H9 (cell line): ENCODE data around the gene CEP250. TPM values are rescaled to one million over a fixed set of nuclear protein-coding genes. Genes with fewer than 3 reads are reported as not detected.

Experiments used
- DNase-seq: peaks from one replicate; pipeline ENCODE4 v3.0.0-alpha.2; 2017
- H2AFZ ChIP-seq: one replicate; pipeline ENCODE4 v1.6.1; 2013; ENCODE audit warnings: mild to moderate bottlenecking, low read length, control low read depth, moderate library complexity
- H2AK5ac ChIP-seq: 2 replicates; pipeline ENCODE4 v1.6.1; 2013; ENCODE audit warnings: low read length, control low read depth, mixed read lengths; ENCODE audit not compliant: insufficient read length
- H2BK120ac ChIP-seq: one replicate; pipeline ENCODE4 v1.6.1; 2013; ENCODE audit warnings: low read depth, mild to moderate bottlenecking, low read length, control low read depth, inconsistent platforms; ENCODE audit not compliant: poor library complexity, severe bottlenecking
- H2BK12ac ChIP-seq: 2 replicates; pipeline ENCODE4 v1.6.1; 2013; ENCODE audit warnings: low read length, control low read depth, mixed read lengths, low read depth; ENCODE audit not compliant: insufficient read length
- H2BK15ac ChIP-seq: 2 replicates; pipeline ENCODE4 v1.6.1; 2013; ENCODE audit warnings: low read depth, low read length, control low read depth
- H2BK20ac ChIP-seq: one replicate; pipeline ENCODE4 v1.6.1; 2013; ENCODE audit warnings: low read depth, mild to moderate bottlenecking, low read length, control low read depth, inconsistent platforms; ENCODE audit not compliant: poor library complexity, severe bottlenecking
- H2BK5ac ChIP-seq: 2 replicates; pipeline ENCODE4 v1.6.1; 2013; ENCODE audit warnings: low read length, control low read depth, mixed read lengths; ENCODE audit not compliant: insufficient read length
- H3K14ac ChIP-seq: 2 replicates; pipeline ENCODE4 v1.6.1; 2013; ENCODE audit warnings: low read length, control low read depth; ENCODE audit not compliant: insufficient read depth
- H3K18ac ChIP-seq: 2 replicates; pipeline ENCODE4 v1.6.1; 2013; ENCODE audit warnings: low read depth, mild to moderate bottlenecking, mixed read lengths, low read length, control low read depth; ENCODE audit not compliant: insufficient read length
- H3K23ac ChIP-seq: 2 replicates; pipeline ENCODE4 v1.6.1; 2013; ENCODE audit warnings: low read length, control low read depth, mixed read lengths, low read depth; ENCODE audit not compliant: insufficient read length
- H3K23me2 ChIP-seq: 2 replicates; pipeline ENCODE4 v1.6.1; 2013; ENCODE audit warnings: low read depth, mild to moderate bottlenecking, mixed read lengths, low read length, control low read depth; ENCODE audit not compliant: insufficient read length, poor library complexity, severe bottlenecking
- H3K27ac ChIP-seq: 2 replicates; pipeline ENCODE4 v1.5.1; 2013; ENCODE audit warnings: low read length, control low read depth, mixed read lengths, low read depth; ENCODE audit not compliant: insufficient read length
- H3K27me3 ChIP-seq: 2 replicates; pipeline ENCODE4 v1.6.1; 2013; ENCODE audit warnings: low read length, control low read depth, inconsistent platforms; ENCODE audit not compliant: insufficient read depth
- H3K4ac ChIP-seq: 2 replicates; pipeline ENCODE4 v1.6.1; 2013; ENCODE audit warnings: low read depth, mild to moderate bottlenecking, control low read depth, inconsistent platforms, low read length, moderate library complexity
- H3K4me1 ChIP-seq: 2 replicates; pipeline ENCODE4 v1.6.1; 2013; ENCODE audit warnings: low read length, control low read depth, inconsistent platforms; ENCODE audit not compliant: insufficient read depth
- H3K4me2 ChIP-seq: 2 replicates; pipeline ENCODE4 v1.6.1; 2013; ENCODE audit warnings: low read length, control low read depth, mixed read lengths; ENCODE audit not compliant: insufficient read length, insufficient read depth
- H3K56ac ChIP-seq: 2 replicates; pipeline ENCODE4 v1.6.1; 2013; ENCODE audit warnings: low read depth, mild to moderate bottlenecking, mixed read lengths, low read length, control low read depth; ENCODE audit not compliant: insufficient read length
- H3K79me1 ChIP-seq: 2 replicates; pipeline ENCODE4 v1.6.1; 2013; ENCODE audit warnings: low read depth, mild to moderate bottlenecking, moderate library complexity, low read length, control low read depth, inconsistent platforms; ENCODE audit not compliant: insufficient read depth, poor library complexity, severe bottlenecking
- H3K79me2 ChIP-seq: 2 replicates; pipeline ENCODE4 v1.6.1; 2013; ENCODE audit warnings: low read length, control low read depth, inconsistent platforms; ENCODE audit not compliant: insufficient read depth
- H3K9ac ChIP-seq: 2 replicates; pipeline ENCODE4 v1.6.1; 2013; ENCODE audit warnings: low read length, control low read depth, mixed read lengths; ENCODE audit not compliant: insufficient read length; ENCODE audit errors: extremely low read depth
- H3K9me3 ChIP-seq: one replicate; pipeline ENCODE4 v1.6.1; 2013; ENCODE audit warnings: low read depth, low read length, inconsistent platforms; ENCODE audit not compliant: control insufficient read depth
- H3T11ph ChIP-seq: one replicate; pipeline ENCODE4 v1.6.1; 2013; ENCODE audit warnings: mild to moderate bottlenecking, low read length, control low read depth, inconsistent platforms
- H4K20me1 ChIP-seq: one replicate; pipeline ENCODE4 v1.6.1; 2013; ENCODE audit not compliant: control insufficient read depth, insufficient read length, insufficient read depth
- H4K5ac ChIP-seq: 2 replicates; pipeline ENCODE4 v1.6.1; 2013; ENCODE audit warnings: low read depth, mild to moderate bottlenecking, mixed read lengths, low read length, control low read depth; ENCODE audit not compliant: insufficient read length
- H4K8ac ChIP-seq: replicated peaks from 2 replicates; pipeline ENCODE4 v1.6.1; 2013; ENCODE audit warnings: low read length, control low read depth, mixed read lengths, low read depth; ENCODE audit not compliant: insufficient read length
- H4K91ac ChIP-seq: 2 replicates; pipeline ENCODE4 v1.6.1; 2013; ENCODE audit warnings: low read depth, mild to moderate bottlenecking, moderate library complexity, mixed read lengths, low read length, control low read depth; ENCODE audit not compliant: insufficient read length
- H3K27ac Mint-ChIP-seq, 3 experiments: 2 replicates in 2 of 3; 3 replicates in 1 of 3; pipeline ENCODE4 v1.8.0; 2020 to 2021; ENCODE audit warnings: mixed read lengths in 3 of 3, mild to moderate bottlenecking in 1 of 3, moderate library complexity in 1 of 3
- H3K27me3 Mint-ChIP-seq: 2 replicates; pipeline ENCODE4 v1.8.0; 2021; ENCODE audit warnings: low read depth, mild to moderate bottlenecking, moderate library complexity, mixed read lengths
- H3K36me3 Mint-ChIP-seq, 3 experiments: 2 replicates in 2 of 3; 3 replicates in 1 of 3; pipeline ENCODE4 v1.8.0; 2020 to 2021; ENCODE audit warnings: low read depth in 3 of 3, mixed read lengths in 3 of 3; ENCODE audit not compliant: insufficient read depth in 1 of 3
- H3K4me1 Mint-ChIP-seq, 2 experiments: 2 replicates each; pipeline ENCODE4 v1.8.0; 2020; ENCODE audit warnings: mixed read lengths in 2 of 2
- H3K4me3 Mint-ChIP-seq, 2 experiments: 2 replicates in 1 of 2; 3 replicates in 1 of 2; pipeline ENCODE4 v1.8.0; 2020 to 2021; ENCODE audit warnings: mild to moderate bottlenecking in 2 of 2, mixed read lengths in 2 of 2, moderate library complexity in 1 of 2
- H3K9me3 Mint-ChIP-seq, 2 experiments: 2 replicates in 1 of 2; 3 replicates in 1 of 2; pipeline ENCODE4 v1.8.0; 2020; ENCODE audit warnings: mild to moderate bottlenecking in 2 of 2, mixed read lengths in 2 of 2, moderate library complexity in 1 of 2
- CTCF ChIP-seq: fragments of 200-600 bp; sonication (generic); conservative IDR thresholded peaks from 3 replicates; pipeline ENCODE4 v1.8.0; 2021; ENCODE audit warnings: antibody characterized with exemption, mild to moderate bottlenecking
- WGBS: extraction: QIAGEN DNeasy Blood & Tissue Kit; methylation state at CpG from one replicate; pipeline ENCODE4 v1.1.7; 2013; ENCODE audit warnings: missing lambda C conversion rate, low lambda C conversion rate, mixed read lengths; ENCODE audit not compliant: insufficient read length; ENCODE audit errors: extremely low coverage; 5-methylcytosine and 5-hydroxymethylcytosine counted together
- total RNA-seq: library from RNA; stranded (reverse); gene quantifications from 2 replicates; pipeline ENCODE4 v1.2.1, GENCODE V29; 2021

Gene CEP250
- total RNA-seq, 1 experiment from 2014 or later, result 29.8 TPM

- WGBS, result no CpG with 5 or more reads among the region's 1 CpG
- Mint-ChIP-seq H3K36me3 (peaks cover 14 to 40% (median 32%) of the 10 kb centered on the region in 3 experiments), H3K27me3 (no peaks in the 10 kb centered on the region), H3K27ac (no peak overlapping the region), H3K4me1 (peaks cover 10 to 11% of the 10 kb centered on the region in 2 experiments), H3K4me3 (no peak overlapping the region), H3K9me3 (no peaks in the 10 kb centered on the region)
- Histone ChIP-seq H2BK15ac (no peak overlapping the region), H3K4ac (no peak overlapping the region), H4K5ac (no peak overlapping the region), H3K23ac (no peak overlapping the region), H2AK5ac (no peak overlapping the region), H3K9me3 (no peaks in the 10 kb centered on the region), H3K56ac (no peak overlapping the region), H3K27me3 (no peaks in the 10 kb centered on the region), H3K4me2 (no peak overlapping the region), H2BK12ac (no peak overlapping the region), H2BK120ac (no peak overlapping the region), H4K91ac (no peak overlapping the region), H3K4me1 (peaks cover 2% of the 10 kb centered on the region; the same call in 1 of the 2 replicates), H3K27ac (no peak overlapping the region), H2BK20ac (no peak overlapping the region), H3T11ph (no peak overlapping the region), H2AFZ (no peak overlapping the region), H3K79me1 (no peaks in the 10 kb centered on the region), H4K8ac (no peak overlapping the region), H3K23me2 (peaks cover 9% of the 10 kb centered on the region), H2BK5ac (no peak overlapping the region), H3K14ac (no peak overlapping the region), H3K18ac (no peak overlapping the region), H4K20me1 (no peaks in the 10 kb centered on the region), H3K79me2 (no peaks in the 10 kb centered on the region), H3K9ac (no peak overlapping the region)
- DNase-seq, result no peak
- no peak for TF ChIP-seq CTCF
These were observed 90.7 kb downstream of the CEP250 start for GRCh38 chr20:35546127-35546526.
